BE2C (cell line): Measurements from ENCODE around the gene AMH. TPM values are rescaled to one million over a fixed set of nuclear protein-coding genes. Genes with fewer than 3 reads are reported as not detected.
"Not testable (repeated sequence)": the region's sequence is repeated elsewhere in the genome, so short reads cannot be mapped to it uniquely, and the experiment has no call there.

Experiments used
- DNase-seq: peaks from one replicate; pipeline ENCODE4 v3.0.0-alpha.2; 2020
- H3K27me3 ChIP-seq: fragments of 250-450 bp; sonication (Bioruptor Pico); 2 replicates; pipeline ENCODE4 v1.5.1; 2020; ENCODE audit warnings: mild to moderate bottlenecking
- H3K36me3 ChIP-seq: fragments of 250-450 bp; sonication (Bioruptor Pico); 2 replicates; pipeline ENCODE4 v1.5.1; 2020; ENCODE audit warnings: mild to moderate bottlenecking
- H3K4me1 ChIP-seq: fragments of 250-450 bp; sonication (Bioruptor Pico); 2 replicates; pipeline ENCODE4 v1.5.1; 2020
- H3K4me3 ChIP-seq: 2 replicates; pipeline ENCODE4 v1.5.1; 2011; ENCODE audit warnings: low read depth, low read length
- H3K9me3 ChIP-seq: fragments of 250-450 bp; sonication (Bioruptor Pico); 2 replicates; pipeline ENCODE4 v1.5.1; 2020
- polyA plus RNA-seq: library from polyadenylated mRNA; unstranded; fragments of >200 nt; gene quantifications from one replicate; pipeline ENCODE4 v1.2.1, GENCODE V29; 2012; ENCODE audit warnings: low read depth, missing spikeins; ENCODE audit not compliant: insufficient read length, insufficient read depth
- TF ChIP-seq, protein P1 (sequence below): IDR thresholded peaks from 2 replicates; pipeline ENCODE4 v1.5.1; 2012; ENCODE audit warnings: mild to moderate bottlenecking, low read depth, low read length

Gene AMH
- polyA plus RNA-seq, result 25.8 TPM

- Histone ChIP-seq H3K4me1 (no peaks in the 10 kb centered on the region), H3K27me3 (no peaks in the 10 kb centered on the region), H3K36me3 (peaks cover 56% of the 10 kb centered on the region), H3K4me3 (no peak within 1 kb of the TSS), H3K9me3 (no peaks in the 10 kb centered on the region)
- TF ChIP-seq, protein P1, sequence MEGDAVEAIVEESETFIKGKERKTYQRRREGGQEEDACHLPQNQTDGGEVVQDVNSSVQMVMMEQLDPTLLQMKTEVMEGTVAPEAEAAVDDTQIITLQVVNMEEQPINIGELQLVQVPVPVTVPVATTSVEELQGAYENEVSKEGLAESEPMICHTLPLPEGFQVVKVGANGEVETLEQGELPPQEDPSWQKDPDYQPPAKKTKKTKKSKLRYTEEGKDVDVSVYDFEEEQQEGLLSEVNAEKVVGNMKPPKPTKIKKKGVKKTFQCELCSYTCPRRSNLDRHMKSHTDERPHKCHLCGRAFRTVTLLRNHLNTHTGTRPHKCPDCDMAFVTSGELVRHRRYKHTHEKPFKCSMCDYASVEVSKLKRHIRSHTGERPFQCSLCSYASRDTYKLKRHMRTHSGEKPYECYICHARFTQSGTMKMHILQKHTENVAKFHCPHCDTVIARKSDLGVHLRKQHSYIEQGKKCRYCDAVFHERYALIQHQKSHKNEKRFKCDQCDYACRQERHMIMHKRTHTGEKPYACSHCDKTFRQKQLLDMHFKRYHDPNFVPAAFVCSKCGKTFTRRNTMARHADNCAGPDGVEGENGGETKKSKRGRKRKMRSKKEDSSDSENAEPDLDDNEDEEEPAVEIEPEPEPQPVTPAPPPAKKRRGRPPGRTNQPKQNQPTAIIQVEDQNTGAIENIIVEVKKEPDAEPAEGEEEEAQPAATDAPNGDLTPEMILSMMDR, result no peak
- peak; percentile 37 for DNase-seq
These were observed at the start of gene AMH for GRCh38 chr19:2249010-2249866. TSS of gene AMH (plus strand) at chr19:2249323. CDS start at chr19:2249333, 10 bp downstream.

GRCh38 chr19:2199861-2200623 lies 49.1 kb upstream of the AMH start:
- Histone ChIP-seq H3K36me3 (peaks cover 55% of the 10 kb centered on the region), H3K27me3 (no peaks in the 10 kb centered on the region)
- TF ChIP-seq, protein P1, result no peak

GRCh38 chr19:2200624-2201294 lies 48.4 kb upstream of the AMH start:
- DNase-seq, H3K9me3 ChIP-seq, H3K4me1 ChIP-seq, H3K27me3 ChIP-seq, H3K4me3 ChIP-seq: not testable (repeated sequence)
- peaks cover 53% of the 10 kb centered on the region for H3K36me3 ChIP-seq

More at GRCh38 chr19:2199861-2200623, 49.1 kb upstream of the AMH start:
- no peak for DNase-seq
- Histone ChIP-seq H3K9me3 (no peaks in the 10 kb centered on the region), H3K4me3 (no peak overlapping the region), H3K4me1 (no peaks in the 10 kb centered on the region)

DNA sequence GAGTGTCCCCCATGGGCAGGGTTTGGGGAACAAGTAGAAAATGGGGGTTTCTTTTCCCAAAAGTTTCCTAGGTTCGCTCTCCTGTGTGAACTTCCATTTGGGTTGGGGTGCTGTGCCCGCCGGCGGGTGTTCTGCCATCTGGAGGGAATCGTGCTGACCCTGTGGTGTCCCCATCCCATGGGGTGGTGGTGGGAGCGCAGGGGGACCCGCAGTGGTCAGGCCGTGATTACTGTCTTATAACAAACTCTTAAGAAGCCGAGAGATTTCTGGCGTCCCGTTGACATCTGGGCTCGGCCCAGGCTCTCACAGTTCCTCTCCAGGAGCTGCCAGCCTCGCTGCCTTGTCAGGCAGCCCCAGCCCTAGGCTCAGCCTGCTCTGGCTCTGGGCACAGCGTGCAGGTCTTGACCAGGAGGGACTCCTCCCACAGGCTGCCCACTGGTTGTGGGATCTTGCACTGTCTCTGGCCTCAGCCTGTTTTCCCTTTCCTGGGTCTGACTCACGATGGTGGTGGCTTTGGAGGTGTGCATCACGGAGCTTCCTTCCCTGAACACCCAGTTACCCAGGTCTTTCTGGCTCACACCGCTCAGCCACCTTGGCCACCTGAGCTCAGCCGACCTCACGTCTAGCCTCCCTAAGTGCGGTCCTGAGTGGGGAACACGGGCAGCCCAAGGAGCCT lies 47.5 kb upstream of the AMH start:
- DNase-seq, result no peak
- TF ChIP-seq, protein P1, result no peak
- no peaks in the 10 kb centered on the region for H3K9me3 ChIP-seq

GRCh38 chr19:2202366-2202765 lies 46.8 kb upstream of the AMH start:
- peaks cover 50% of the 10 kb centered on the region for H3K36me3 ChIP-seq
- H3K9me3 ChIP-seq, result no peaks in the 10 kb centered on the region
- no peaks in the 10 kb centered on the region for H3K4me1 ChIP-seq
- no peaks in the 10 kb centered on the region for H3K27me3 ChIP-seq
- no peak overlapping the region for H3K4me3 ChIP-seq
- TF ChIP-seq, protein P1, result no peak
- no peak for DNase-seq

More for the DNA sequence above, 47.5 kb upstream of the AMH start:
- Histone ChIP-seq H3K4me3 (no peak overlapping the region), H3K27me3 (no peaks in the 10 kb centered on the region), H3K36me3 (peaks cover 47% of the 10 kb centered on the region), H3K4me1 (no peaks in the 10 kb centered on the region)

DNA sequence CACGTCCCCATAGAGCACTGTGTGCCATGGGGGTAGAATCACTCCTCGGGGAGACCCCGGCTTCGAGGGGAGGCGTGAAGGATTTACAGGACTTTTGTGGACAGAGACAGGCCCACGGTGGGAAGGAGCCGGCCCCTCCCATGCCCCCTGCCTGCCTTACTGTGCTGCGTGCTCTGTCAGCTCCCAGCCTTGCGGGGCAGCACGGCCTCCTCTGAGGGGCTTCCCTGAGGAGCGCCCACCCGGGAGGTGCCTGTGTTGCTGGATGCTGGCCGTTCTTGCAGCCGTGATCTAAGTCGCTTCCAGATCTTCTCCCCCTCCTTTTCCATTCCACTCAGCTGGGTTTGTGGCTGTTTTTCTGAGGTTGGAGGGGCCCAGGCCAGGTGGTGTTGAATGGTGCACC lies 42.1 kb upstream of the AMH start:
- no peak for DNase-seq
- TF ChIP-seq, protein P1, result no peak
- Histone ChIP-seq H3K36me3 (peaks cover 56% of the 10 kb centered on the region), H3K4me3 (no peak overlapping the region), H3K4me1 (peaks cover 2% of the 10 kb centered on the region; the same call in 1 of the 2 replicates), H3K9me3 (no peaks in the 10 kb centered on the region), H3K27me3 (no peaks in the 10 kb centered on the region)
